GM19023 (cell line): ENCODE data around the gene TMEM191B.
"Not testable (repeated sequence)": the region's sequence is repeated elsewhere in the genome, so short reads cannot be mapped to it uniquely, and the experiment has no call there.

Experiments
- ATAC-seq: cut with Tn5 transposase; IDR thresholded peaks from one replicate; pipeline ENCODE4 v1.9.1; 2021; ENCODE audit warnings: mild to moderate bottlenecking, moderate library complexity; ENCODE audit not compliant: unreplicated experiment

The TMEM191B gene

GRCh38 chr22:18554280-18555256, 27.0 kb downstream of the TMEM191B start:
- ATAC-seq = not testable (repeated sequence)

- ATAC-seq = not testable (repeated sequence)
Measured at GRCh38 chr22:18558516-18558915, 30.9 kb downstream of the TMEM191B start.

DNA sequence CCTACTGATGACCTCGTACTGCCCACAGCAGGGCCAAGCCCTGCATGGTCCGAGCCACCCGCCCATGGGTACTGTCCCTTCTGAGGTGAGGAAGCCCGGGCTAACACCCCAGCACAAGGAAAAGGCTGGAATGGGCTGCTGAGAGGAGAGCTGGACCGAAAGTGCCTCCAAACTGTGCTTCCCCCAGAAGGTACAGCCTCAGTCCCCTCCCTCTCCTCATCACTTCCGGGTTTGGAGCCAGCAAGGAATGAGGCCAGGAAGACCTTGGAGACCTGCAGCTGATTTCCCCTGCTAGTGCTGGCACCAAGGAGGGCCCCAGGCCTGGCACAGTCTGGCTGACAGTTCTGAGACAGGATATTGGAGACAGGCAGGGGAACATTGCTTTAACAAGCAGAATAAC, 31.3 kb downstream of the TMEM191B start:
- ATAC-seq = not testable (repeated sequence)

DNA sequence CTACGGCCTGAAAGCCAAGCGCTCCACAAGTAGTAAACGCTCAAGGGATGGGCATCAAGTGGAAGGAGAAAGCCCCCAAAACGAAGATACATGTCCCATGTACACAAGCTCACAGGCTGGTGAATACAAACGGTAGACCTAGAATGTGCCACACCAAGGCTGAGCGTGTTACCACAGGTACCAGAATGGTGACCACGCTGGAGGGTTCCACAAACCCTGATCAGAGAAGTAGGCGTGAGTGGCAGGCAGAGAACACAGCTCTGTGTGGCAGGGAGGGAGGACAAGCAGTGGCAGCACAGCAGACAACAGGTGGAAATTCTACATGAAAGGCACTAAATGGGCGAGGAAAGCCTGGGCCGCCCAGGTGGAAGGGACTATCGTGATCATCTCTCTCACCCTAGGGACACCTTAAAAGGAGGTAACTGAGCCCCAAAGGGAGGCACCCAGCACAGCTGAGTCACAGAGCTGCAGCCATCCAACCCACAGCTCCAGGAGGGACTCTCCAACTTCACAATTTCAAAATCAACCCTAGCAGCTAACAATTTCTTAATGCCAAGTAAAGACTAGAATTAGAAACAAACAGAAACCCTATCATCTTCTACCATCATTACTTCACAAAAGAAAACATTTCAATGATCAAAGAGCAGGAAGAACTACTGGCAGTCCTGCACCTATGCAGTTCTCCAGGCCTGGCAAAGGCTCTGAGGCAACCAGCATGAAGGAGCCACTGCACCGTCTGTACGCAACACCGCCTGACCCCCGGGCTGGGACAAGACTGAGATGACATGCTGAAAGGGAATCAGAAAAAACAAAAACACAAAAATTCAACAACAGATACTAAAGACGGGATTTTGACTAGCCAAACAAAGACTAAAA, 32.7 kb downstream of the TMEM191B start:
- ATAC-seq = not testable (repeated sequence)

DNA sequence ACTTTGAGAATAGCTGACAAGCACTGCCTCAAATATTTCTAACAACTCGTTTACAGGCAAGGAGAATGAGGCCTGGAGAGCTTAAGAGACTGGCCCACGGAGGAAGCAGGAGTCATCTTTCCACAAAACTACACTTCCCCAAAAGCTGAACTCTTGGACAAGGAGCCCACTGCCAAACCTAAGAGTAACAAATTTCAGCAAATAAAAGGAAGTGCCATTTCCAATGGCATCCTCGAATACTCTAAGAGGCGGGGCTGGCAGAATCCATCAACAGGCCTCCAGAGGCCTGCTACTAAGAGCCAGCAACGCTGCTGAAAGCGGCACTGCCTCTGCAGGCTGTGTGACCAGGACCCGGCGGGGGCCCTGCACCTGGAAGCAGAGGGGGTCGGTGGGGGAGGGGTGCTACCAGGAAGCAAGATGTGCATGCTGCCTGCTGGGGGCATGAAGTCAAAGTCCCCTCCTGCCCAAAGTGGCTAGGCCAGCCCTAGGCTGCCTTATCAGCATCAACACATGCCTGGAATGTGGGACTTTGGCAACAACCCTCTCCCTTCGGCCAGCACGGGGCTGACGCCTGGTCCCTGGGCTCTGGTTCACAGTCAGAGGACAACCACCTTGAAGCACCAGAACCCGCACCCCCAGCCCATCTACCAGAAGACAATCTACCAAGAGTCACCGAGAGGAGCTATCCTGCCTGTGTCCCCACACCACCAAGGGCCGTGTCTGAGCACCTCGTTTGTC, 43.1 kb downstream of the TMEM191B start:
- not testable (repeated sequence) for ATAC-seq

GRCh38 chr22:18573483-18574164, 46.0 kb downstream of the TMEM191B start:
- not testable (repeated sequence) for ATAC-seq

- ATAC-seq = not testable (repeated sequence)
Measured at GRCh38 chr22:18574555-18574954, 47.0 kb downstream of the TMEM191B start.

- not testable (repeated sequence) for ATAC-seq
Measured at GRCh38 chr22:18575686-18576085, 48.1 kb downstream of the TMEM191B start.

- peak; percentile 32 for ATAC-seq
Measured at GRCh38 chr22:18577090-18577818, 49.7 kb downstream of the TMEM191B start.

- peak; percentile 87 for ATAC-seq
Measured at GRCh38 chr22:18577847-18578246, 50.2 kb downstream of the TMEM191B start.
